GM23338 (cell line): ENCODE data around the gene MAST4. TPM values are rescaled to one million over a fixed set of nuclear protein-coding genes. Genes with fewer than 3 reads are reported as not detected.
A peak's percentile ranks its signal among the peaks of the same experiment; 100 is the strongest.

Source experiments
- ATAC-seq: fragments of 200-7000 bp; cut with Tn5 transposase; 3 replicates; pipeline ENCODE4 v1.9.1; 2020
- DNase-seq: peaks from one replicate; pipeline ENCODE4 v3.0.0-alpha.2; 2015; ENCODE audit warnings: low spot score
- H2AFZ ChIP-seq: fragments of 200-600 bp; sonication (generic); 2 replicates; pipeline ENCODE4 v1.8.0; 2016; ENCODE audit warnings: antibody characterized with exemption, mild to moderate bottlenecking, moderate library complexity
- H3F3A ChIP-seq: fragments of 200-600 bp; sonication (generic); replicated peaks from 2 replicates; pipeline ENCODE4 v1.8.0; 2017; ENCODE audit warnings: antibody characterized with exemption, mixed run types, low read depth
- H3K27ac ChIP-seq: fragments of 200-600 bp; sonication (generic); 2 replicates; pipeline ENCODE4 v1.6.1; 2016; ENCODE audit warnings: low read depth
- H3K27me3 ChIP-seq: fragments of 200-600 bp; sonication (generic); 2 replicates; pipeline ENCODE4 v1.8.0; 2016; ENCODE audit warnings: mild to moderate bottlenecking, mixed run types, moderate library complexity; ENCODE audit not compliant: insufficient read depth
- H3K36me3 ChIP-seq: fragments of 200-600 bp; sonication (generic); 2 replicates; pipeline ENCODE4 v1.8.0; 2016; ENCODE audit warnings: mild to moderate bottlenecking; ENCODE audit not compliant: insufficient read depth
- H3K4me1 ChIP-seq: fragments of 200-600 bp; sonication (generic); 2 replicates; pipeline ENCODE4 v1.8.0; 2016; ENCODE audit warnings: mild to moderate bottlenecking, moderate library complexity; ENCODE audit not compliant: insufficient read depth
- H3K4me2 ChIP-seq: fragments of 200-600 bp; sonication (generic); 2 replicates; pipeline ENCODE4 v1.7.1; 2017; ENCODE audit warnings: mixed run types
- H3K4me3 ChIP-seq: fragments of 200-600 bp; sonication (generic); 2 replicates; pipeline ENCODE4 v1.6.1; 2016; ENCODE audit warnings: mixed run types
- H3K79me2 ChIP-seq: fragments of 200-600 bp; sonication (generic); replicated peaks from 2 replicates; pipeline ENCODE4 v1.8.0; 2017; ENCODE audit warnings: mild to moderate bottlenecking; ENCODE audit not compliant: insufficient read depth
- H3K9me2 ChIP-seq: fragments of 200-600 bp; sonication (generic); 2 replicates; pipeline ENCODE4 v1.8.0; 2017; ENCODE audit not compliant: insufficient read depth
- H4K20me1 ChIP-seq: fragments of 200-600 bp; sonication (generic); replicated peaks from 2 replicates; pipeline ENCODE4 v1.8.0; 2017; ENCODE audit warnings: mild to moderate bottlenecking; ENCODE audit not compliant: insufficient read depth
- H3K27ac Mint-ChIP-seq: 2 replicates; pipeline ENCODE4 v1.8.0; 2020; ENCODE audit warnings: inconsistent platforms, mild to moderate bottlenecking, moderate library complexity, mixed read lengths
- H3K27me3 Mint-ChIP-seq: 3 replicates; pipeline ENCODE4 v1.8.0; 2022; ENCODE audit warnings: low read depth, mild to moderate bottlenecking, moderate library complexity, mixed read lengths, inconsistent platforms; ENCODE audit not compliant: insufficient read depth, poor library complexity
- H3K36me3 Mint-ChIP-seq: 3 replicates; pipeline ENCODE4 v1.8.0; 2021; ENCODE audit warnings: low read depth, mild to moderate bottlenecking, inconsistent platforms, moderate library complexity, mixed read lengths
- H3K4me1 Mint-ChIP-seq: 3 replicates; pipeline ENCODE4 v1.8.0; 2020; ENCODE audit warnings: mild to moderate bottlenecking, inconsistent platforms, mixed read lengths
- H3K4me3 Mint-ChIP-seq: 3 replicates; pipeline ENCODE4 v1.8.0; 2021; ENCODE audit warnings: moderate library complexity, mild to moderate bottlenecking, inconsistent platforms, mixed read lengths
- H3K9me3 Mint-ChIP-seq: 3 replicates; pipeline ENCODE4 v1.8.0; 2020; ENCODE audit warnings: moderate library complexity, mild to moderate bottlenecking, inconsistent platforms, mixed read lengths
- EZH2 ChIP-seq: fragments of 200-600 bp; sonication (generic); IDR thresholded peaks from one replicate; pipeline ENCODE4 v1.8.0; 2017; ENCODE audit warnings: antibody characterized with exemption, mild to moderate bottlenecking, low read depth; ENCODE audit not compliant: unreplicated experiment
- JUNB ChIP-seq: IDR thresholded peaks from one replicate; pipeline ENCODE4 v1.6.1; 2016; ENCODE audit warnings: antibody characterized with exemption; ENCODE audit not compliant: unreplicated experiment
- NANOG ChIP-seq: IDR thresholded peaks from 2 replicates; pipeline ENCODE4 v1.6.1; 2016; ENCODE audit warnings: antibody characterized with exemption, borderline replicate concordance
- POLR2AphosphoS5 ChIP-seq: IDR thresholded peaks from 2 replicates; pipeline ENCODE4 v1.6.1; 2016; ENCODE audit warnings: antibody characterized with exemption, low read depth
- STAT1 ChIP-seq: IDR thresholded peaks from one replicate; pipeline ENCODE4 v1.6.1; 2016; ENCODE audit warnings: antibody characterized with exemption; ENCODE audit not compliant: unreplicated experiment
- ZNF114 ChIP-seq: fragments of 250-450 bp; sonication (Bioruptor Pico); IDR thresholded peaks from 2 replicates; pipeline ENCODE4 v1.5.0; 2020; ENCODE audit warnings: mild to moderate bottlenecking, moderate library complexity
- ZNF331 ChIP-seq: fragments of 250-450 bp; sonication (Bioruptor Pico); IDR thresholded peaks from 2 replicates; pipeline ENCODE4 v1.5.0; 2020; ENCODE audit warnings: low read depth, mild to moderate bottlenecking, moderate library complexity
- polyA plus RNA-seq: library from polyadenylated mRNA; unstranded; fragments of >200 nt; fragmentation: Nextera tagmentation; extraction: Ambion mirVana; gene quantifications from 2 replicates; pipeline ENCODE4 v1.2.1, GENCODE V29; 2016
- total RNA-seq: library from RNA; depleted of rRNA; stranded (reverse); fragments of >200 nt; shearing (Covaris generic); gene quantifications from 2 replicates; pipeline ENCODE4 v1.2.3, GENCODE V29; 2014
- TF ChIP-seq, protein P1 (sequence below): fragments of 250-450 bp; sonication (Bioruptor Pico); IDR thresholded peaks from 2 replicates; pipeline ENCODE4 v1.5.0; 2020; ENCODE audit warnings: mild to moderate bottlenecking, moderate library complexity
- TF ChIP-seq, protein P2 (sequence below): IDR thresholded peaks from 2 replicates; pipeline ENCODE4 v1.6.1; 2016; ENCODE audit warnings: antibody characterized with exemption

MAST4 gene
- total and polyA plus RNA-seq, 2 experiments from 2014 or later = 3.6 to 8.5 TPM

DNA sequence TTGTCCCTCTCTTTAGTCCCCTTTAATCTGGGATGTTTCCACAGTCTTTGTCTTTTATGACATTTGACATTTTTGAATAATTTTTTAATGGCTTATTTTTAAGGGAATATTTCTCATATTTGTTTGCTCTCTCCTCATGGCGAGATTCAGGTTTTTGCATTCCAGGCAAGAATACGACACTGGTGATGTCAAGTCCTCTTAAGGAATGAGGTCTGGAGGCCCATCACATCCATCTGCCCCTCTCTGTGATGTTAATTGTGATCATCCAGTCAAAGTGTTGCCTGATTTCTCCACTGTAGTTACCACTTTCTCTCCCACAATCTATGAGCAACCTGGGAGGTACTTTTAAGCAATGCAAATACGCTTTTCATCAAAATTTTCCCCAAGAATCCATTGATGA is 193.2 kb downstream of the MAST4 start:
- Histone ChIP-seq H3K27me3 (no peaks in the 10 kb centered on the region), H3F3A (no peaks in the 10 kb centered on the region), H3K9me2 (no peaks in the 10 kb centered on the region), H3K27ac (no peak overlapping the region), H3K4me3 (no peak overlapping the region), H4K20me1 (no peaks in the 10 kb centered on the region), H3K4me1 (peaks cover 16% of the 10 kb centered on the region; the same call in 1 of the 2 replicates), H3K4me2 (no peak overlapping the region), H3K79me2 (no peaks in the 10 kb centered on the region), H2AFZ (no peak overlapping the region), H3K36me3 (no peaks in the 10 kb centered on the region)
- Mint-ChIP-seq H3K27me3 (no peaks in the 10 kb centered on the region), H3K36me3 (no peaks in the 10 kb centered on the region), H3K4me3 (no peak overlapping the region), H3K27ac (no peak overlapping the region), H3K9me3 (no peaks in the 10 kb centered on the region), H3K4me1 (peaks cover 8% of the 10 kb centered on the region)
- DNase-seq (peak; percentile 38), ATAC-seq (no peak; the same call in 1 of the 3 replicates)
- TF ChIP-seq POLR2AphosphoS5 (no peak), NANOG (peak; percentile 15; the same call in 1 of the 2 replicates)
- TF ChIP-seq, protein P1, sequence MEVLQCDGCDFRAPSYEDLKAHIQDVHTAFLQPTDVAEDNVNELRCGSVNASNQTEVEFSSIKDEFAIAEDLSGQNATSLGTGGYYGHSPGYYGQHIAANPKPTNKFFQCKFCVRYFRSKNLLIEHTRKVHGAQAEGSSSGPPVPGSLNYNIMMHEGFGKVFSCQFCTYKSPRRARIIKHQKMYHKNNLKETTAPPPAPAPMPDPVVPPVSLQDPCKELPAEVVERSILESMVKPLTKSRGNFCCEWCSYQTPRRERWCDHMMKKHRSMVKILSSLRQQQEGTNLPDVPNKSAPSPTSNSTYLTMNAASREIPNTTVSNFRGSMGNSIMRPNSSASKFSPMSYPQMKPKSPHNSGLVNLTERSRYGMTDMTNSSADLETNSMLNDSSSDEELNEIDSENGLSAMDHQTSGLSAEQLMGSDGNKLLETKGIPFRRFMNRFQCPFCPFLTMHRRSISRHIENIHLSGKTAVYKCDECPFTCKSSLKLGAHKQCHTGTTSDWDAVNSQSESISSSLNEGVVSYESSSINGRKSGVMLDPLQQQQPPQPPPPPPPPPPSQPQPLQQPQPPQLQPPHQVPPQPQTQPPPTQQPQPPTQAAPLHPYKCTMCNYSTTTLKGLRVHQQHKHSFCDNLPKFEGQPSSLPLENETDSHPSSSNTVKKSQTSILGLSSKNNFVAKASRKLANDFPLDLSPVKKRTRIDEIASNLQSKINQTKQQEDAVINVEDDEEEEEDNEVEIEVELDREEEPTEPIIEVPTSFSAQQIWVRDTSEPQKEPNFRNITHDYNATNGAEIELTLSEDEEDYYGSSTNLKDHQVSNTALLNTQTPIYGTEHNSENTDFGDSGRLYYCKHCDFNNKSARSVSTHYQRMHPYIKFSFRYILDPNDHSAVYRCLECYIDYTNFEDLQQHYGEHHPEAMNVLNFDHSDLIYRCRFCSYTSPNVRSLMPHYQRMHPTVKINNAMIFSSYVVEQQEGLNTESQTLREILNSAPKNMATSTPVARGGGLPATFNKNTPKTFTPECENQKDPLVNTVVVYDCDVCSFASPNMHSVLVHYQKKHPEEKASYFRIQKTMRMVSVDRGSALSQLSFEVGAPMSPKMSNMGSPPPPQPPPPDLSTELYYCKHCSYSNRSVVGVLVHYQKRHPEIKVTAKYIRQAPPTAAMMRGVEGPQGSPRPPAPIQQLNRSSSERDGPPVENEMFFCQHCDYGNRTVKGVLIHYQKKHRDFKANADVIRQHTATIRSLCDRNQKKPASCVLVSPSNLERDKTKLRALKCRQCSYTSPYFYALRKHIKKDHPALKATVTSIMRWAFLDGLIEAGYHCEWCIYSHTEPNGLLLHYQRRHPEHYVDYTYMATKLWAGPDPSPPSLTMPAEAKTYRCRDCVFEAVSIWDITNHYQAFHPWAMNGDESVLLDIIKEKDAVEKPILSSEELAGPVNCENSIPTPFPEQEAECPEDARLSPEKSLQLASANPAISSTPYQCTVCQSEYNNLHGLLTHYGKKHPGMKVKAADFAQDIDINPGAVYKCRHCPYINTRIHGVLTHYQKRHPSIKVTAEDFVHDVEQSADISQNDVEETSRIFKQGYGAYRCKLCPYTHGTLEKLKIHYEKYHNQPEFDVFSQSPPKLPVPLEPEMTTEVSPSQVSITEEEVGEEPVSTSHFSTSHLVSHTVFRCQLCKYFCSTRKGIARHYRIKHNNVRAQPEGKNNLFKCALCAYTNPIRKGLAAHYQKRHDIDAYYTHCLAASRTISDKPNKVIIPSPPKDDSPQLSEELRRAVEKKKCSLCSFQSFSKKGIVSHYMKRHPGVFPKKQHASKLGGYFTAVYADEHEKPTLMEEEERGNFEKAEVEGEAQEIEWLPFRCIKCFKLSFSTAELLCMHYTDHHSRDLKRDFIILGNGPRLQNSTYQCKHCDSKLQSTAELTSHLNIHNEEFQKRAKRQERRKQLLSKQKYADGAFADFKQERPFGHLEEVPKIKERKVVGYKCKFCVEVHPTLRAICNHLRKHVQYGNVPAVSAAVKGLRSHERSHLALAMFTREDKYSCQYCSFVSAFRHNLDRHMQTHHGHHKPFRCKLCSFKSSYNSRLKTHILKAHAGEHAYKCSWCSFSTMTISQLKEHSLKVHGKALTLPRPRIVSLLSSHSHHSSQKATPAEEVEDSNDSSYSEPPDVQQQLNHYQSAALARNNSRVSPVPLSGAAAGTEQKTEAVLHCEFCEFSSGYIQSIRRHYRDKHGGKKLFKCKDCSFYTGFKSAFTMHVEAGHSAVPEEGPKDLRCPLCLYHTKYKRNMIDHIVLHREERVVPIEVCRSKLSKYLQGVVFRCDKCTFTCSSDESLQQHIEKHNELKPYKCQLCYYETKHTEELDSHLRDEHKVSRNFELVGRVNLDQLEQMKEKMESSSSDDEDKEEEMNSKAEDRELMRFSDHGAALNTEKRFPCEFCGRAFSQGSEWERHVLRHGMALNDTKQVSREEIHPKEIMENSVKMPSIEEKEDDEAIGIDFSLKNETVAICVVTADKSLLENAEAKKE (CRISPR knock-in tag) = 0 out of 2 replicates have a peak, but pooled peaks have one; percentile 13

DNA sequence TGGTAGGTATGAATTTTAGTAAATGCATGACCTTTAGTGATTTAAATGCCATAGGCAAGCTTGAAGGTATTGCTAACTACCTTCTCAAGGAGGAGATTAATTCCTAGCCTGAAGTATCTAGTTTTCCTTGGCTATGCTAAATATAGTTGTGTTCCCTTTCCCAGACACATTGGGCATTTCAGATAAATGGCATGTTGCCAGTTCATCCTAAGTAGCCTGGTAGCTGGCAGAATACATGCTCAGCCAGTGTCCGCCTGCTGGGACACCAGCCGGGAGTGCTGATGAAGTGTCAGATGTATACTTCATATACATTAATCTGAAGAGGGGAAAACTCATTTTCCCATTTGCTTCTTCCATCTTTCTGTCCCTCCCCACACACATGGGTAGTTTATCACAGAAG is 196.9 kb downstream of the MAST4 start:
- Mint-ChIP-seq H3K27ac (no peak overlapping the region), H3K9me3 (no peaks in the 10 kb centered on the region), H3K27me3 (no peaks in the 10 kb centered on the region), H3K36me3 (no peaks in the 10 kb centered on the region), H3K4me1 (peaks cover 8% of the 10 kb centered on the region), H3K4me3 (no peak overlapping the region)
- H3K9me2 ChIP-seq = no peaks in the 10 kb centered on the region
- no peaks in the 10 kb centered on the region for H4K20me1 ChIP-seq
- H3K79me2 ChIP-seq = no peaks in the 10 kb centered on the region
- H3K27ac ChIP-seq = no peak overlapping the region
- no peak overlapping the region for H3K4me3 ChIP-seq
- H2AFZ ChIP-seq = no peak overlapping the region
- no peak for DNase-seq
- H3F3A ChIP-seq = no peaks in the 10 kb centered on the region
- H3K4me2 ChIP-seq = no peak overlapping the region
- H3K36me3 ChIP-seq = no peaks in the 10 kb centered on the region
- no peak for ATAC-seq
- peaks cover 16% of the 10 kb centered on the region; the same call in 1 of the 2 replicates for H3K4me1 ChIP-seq
- no peaks in the 10 kb centered on the region for H3K27me3 ChIP-seq
- TF ChIP-seq NANOG (no peak), JUNB (no peak), ZNF114 (CRISPR knock-in tag) (no peak), STAT1 (no peak), EZH2 (no peak), ZNF331 (CRISPR knock-in tag) (no peak)
- TF ChIP-seq, protein P2, sequence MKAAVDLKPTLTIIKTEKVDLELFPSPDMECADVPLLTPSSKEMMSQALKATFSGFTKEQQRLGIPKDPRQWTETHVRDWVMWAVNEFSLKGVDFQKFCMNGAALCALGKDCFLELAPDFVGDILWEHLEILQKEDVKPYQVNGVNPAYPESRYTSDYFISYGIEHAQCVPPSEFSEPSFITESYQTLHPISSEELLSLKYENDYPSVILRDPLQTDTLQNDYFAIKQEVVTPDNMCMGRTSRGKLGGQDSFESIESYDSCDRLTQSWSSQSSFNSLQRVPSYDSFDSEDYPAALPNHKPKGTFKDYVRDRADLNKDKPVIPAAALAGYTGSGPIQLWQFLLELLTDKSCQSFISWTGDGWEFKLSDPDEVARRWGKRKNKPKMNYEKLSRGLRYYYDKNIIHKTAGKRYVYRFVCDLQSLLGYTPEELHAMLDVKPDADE = no peak
